Gastroesophageal sphincter (tissue), 4 donors: ENCODE results near the gene ALDOB. TPM values are rescaled to one million over a fixed set of nuclear protein-coding genes. Genes with fewer than 3 reads are reported as not detected.

ENCODE experiments used
- ATAC-seq: fragments of 150-250 bp; one replicate; pipeline ENCODE4 v1.9.1; 2016; ENCODE audit warnings: mild to moderate bottlenecking, moderate library complexity
- H3K27ac ChIP-seq, 4 donors: fragments of 200-600 bp; sonication (generic) in 3 of 4; 1 replicate in 3 of 4; 2 replicates in 1 of 4; pipeline ENCODE4 v1.5.1; 2016 to 2019
- H3K27me3 ChIP-seq: fragments of 200-600 bp; sonication (generic); one replicate; pipeline ENCODE4 v1.5.1; 2019
- H3K36me3 ChIP-seq, 2 donors: fragments of 200-600 bp; sonication (generic); one replicate each; pipeline ENCODE4 v1.5.1; 2019; ENCODE audit warnings: control low read depth in 1 of 2
- H3K4me1 ChIP-seq, 3 donors: fragments of 200-600 bp; sonication (generic); 1 replicate in 2 of 3; 2 replicates in 1 of 3; pipeline ENCODE4 v1.5.1; 2016 to 2019; ENCODE audit warnings: control low read depth in 2 of 3
- H3K4me3 ChIP-seq, 2 donors: fragments of 200-600 bp; sonication (generic); one replicate each; pipeline ENCODE4 v1.5.1; 2019; ENCODE audit warnings: mild to moderate bottlenecking in 1 of 2, moderate library complexity in 1 of 2
- H3K9me3 ChIP-seq, 3 donors: fragments of 200-600 bp; sonication (generic); one replicate each; pipeline ENCODE4 v1.5.1; 2017 to 2019; ENCODE audit warnings: control low read depth in 2 of 3
- CTCF ChIP-seq, 4 experiments: fragments of 200-600 bp in 2 of 4; fragments of 450-650 bp in 2 of 4; sonication (generic) in 1 of 4; IDR thresholded peaks; one replicate each; pipeline ENCODE4 v1.5.1; 2017 to 2019; ENCODE audit warnings: antibody characterized with exemption in 4 of 4, mild to moderate bottlenecking in 2 of 4, moderate library complexity in 2 of 4
- EP300 ChIP-seq: sonication (generic); formaldehyde crosslinking; IDR thresholded peaks from one replicate; pipeline ENCODE4 v1.6.1; 2017; ENCODE audit warnings: antibody characterized with exemption, mild to moderate bottlenecking
- POLR2A ChIP-seq, 2 donors: fragments of 450-650 bp; IDR thresholded peaks; one replicate each; pipeline ENCODE4 v1.6.1; 2017; ENCODE audit warnings: antibody characterized with exemption in 2 of 2, mild to moderate bottlenecking in 2 of 2, moderate library complexity in 1 of 2
- POLR2AphosphoS5 ChIP-seq: sonication (generic); formaldehyde crosslinking; IDR thresholded peaks from one replicate; pipeline ENCODE4 v1.6.1; 2017; ENCODE audit warnings: antibody characterized with exemption
- WGBS, 2 donors: methylation state at CpG; one replicate each; pipeline ENCODE4 v1.1.5; 2018; ENCODE audit warnings: low coverage in 1 of 2; 5-methylcytosine and 5-hydroxymethylcytosine counted together
- total RNA-seq, 4 donors: library from RNA; depleted of rRNA; stranded (reverse); fragments of >200 nt; gene quantifications; one replicate each; pipeline ENCODE4 v1.1.0, GENCODE V29; 2016

The ALDOB gene
- total RNA-seq, 4 donors from 2014 or later, result not detected

GRCh38 chr9:101472891-101473290 is 37.3 kb upstream of the ALDOB start:
- Histone ChIP-seq H3K27ac (no peak overlapping the region), H3K36me3 (peaks cover 0 to 47% of the 10 kb centered on the region in 2 donors), H3K27me3 (no peaks in the 10 kb centered on the region), H3K4me1 (peaks cover 0 to 5% (median 0%) of the 10 kb centered on the region in 3 donors), H3K4me3 (no peak overlapping the region), H3K9me3 (no peaks in the 10 kb centered on the region)
- ATAC-seq, result no peak
- 94% methylated on average over 1 of the region's 1 CpG; no CpG with 5 or more reads in 1 of the 2 donors for WGBS, 2 donors
- TF ChIP-seq EP300 (no peak), POLR2AphosphoS5 (no peak), CTCF (IDR thresholded peaks at IDR 0.05) (no peak), POLR2A (IDR thresholded peaks at IDR 0.05) (no peak)

GRCh38 chr9:101470929-101471328 is 35.4 kb upstream of the ALDOB start:
- no peak for TF ChIP-seq POLR2A (IDR thresholded peaks at IDR 0.05)
- no peak for TF ChIP-seq CTCF (IDR thresholded peaks at IDR 0.05)
- TF ChIP-seq POLR2AphosphoS5, result no peak
- TF ChIP-seq EP300, result no peak
- Histone ChIP-seq H3K9me3 (no peaks in the 10 kb centered on the region), H3K27me3 (no peaks in the 10 kb centered on the region), H3K36me3 (peaks cover 0 to 38% of the 10 kb centered on the region in 2 donors), H3K27ac (no peak overlapping the region), H3K4me1 (no peaks in the 10 kb centered on the region), H3K4me3 (no peak overlapping the region)
- 85 to 94% methylated on average over 3 of the region's 3 CpGs for WGBS, 2 donors
- ATAC-seq, result no peak

- H3K27ac ChIP-seq, result no peak overlapping the region
- H3K4me3 ChIP-seq, result no peak overlapping the region
- no peaks in the 10 kb centered on the region for H3K27me3 ChIP-seq
- no peaks in the 10 kb centered on the region for H3K9me3 ChIP-seq
- WGBS, 2 donors, result 63 to 84% methylated on average over 3 of the region's 3 CpGs
- peaks cover 0 to 29% of the 10 kb centered on the region in 2 donors for H3K36me3 ChIP-seq
- TF ChIP-seq POLR2A (IDR thresholded peaks at IDR 0.05) (no peak), EP300 (no peak)
- no peak for ATAC-seq
- H3K4me1 ChIP-seq, result no peaks in the 10 kb centered on the region
Observed at GRCh38 chr9:101470021-101470420, 34.4 kb upstream of the ALDOB start.

DNA sequence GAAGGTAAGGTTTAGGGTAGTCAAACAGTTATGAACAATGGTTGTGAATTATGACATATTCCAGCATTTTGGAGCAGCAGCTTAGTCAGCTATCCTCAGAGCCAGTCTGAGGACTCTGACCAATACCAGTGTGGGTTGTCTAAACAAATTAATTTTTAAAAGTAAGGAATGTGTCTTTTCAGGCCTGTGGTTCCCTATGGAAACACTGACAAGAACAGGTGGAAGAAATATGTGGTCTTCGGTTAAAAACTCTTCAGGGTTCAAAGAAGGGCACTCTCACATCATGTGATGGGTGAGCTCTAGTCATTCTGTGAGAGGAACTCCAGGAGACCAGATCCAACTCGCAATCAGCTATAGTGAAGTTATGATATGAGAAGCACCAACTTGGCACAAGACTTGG is 33.5 kb upstream of the ALDOB start:
- H3K27me3 ChIP-seq, result no peaks in the 10 kb centered on the region
- 74 to 100% methylated on average over 1 to 2 of the region's 2 CpGs for WGBS, 2 donors
- TF ChIP-seq POLR2A (IDR thresholded peaks at IDR 0.05) (no peak), EP300 (no peak), POLR2AphosphoS5 (no peak), CTCF (IDR thresholded peaks at IDR 0.05) (no peak)
- H3K4me3 ChIP-seq, result no peak overlapping the region
- no peak overlapping the region for H3K27ac ChIP-seq
- H3K9me3 ChIP-seq, result no peaks in the 10 kb centered on the region
- no peak for ATAC-seq
- no peaks in the 10 kb centered on the region for H3K4me1 ChIP-seq
- peaks cover 0 to 19% of the 10 kb centered on the region in 2 donors for H3K36me3 ChIP-seq

DNA sequence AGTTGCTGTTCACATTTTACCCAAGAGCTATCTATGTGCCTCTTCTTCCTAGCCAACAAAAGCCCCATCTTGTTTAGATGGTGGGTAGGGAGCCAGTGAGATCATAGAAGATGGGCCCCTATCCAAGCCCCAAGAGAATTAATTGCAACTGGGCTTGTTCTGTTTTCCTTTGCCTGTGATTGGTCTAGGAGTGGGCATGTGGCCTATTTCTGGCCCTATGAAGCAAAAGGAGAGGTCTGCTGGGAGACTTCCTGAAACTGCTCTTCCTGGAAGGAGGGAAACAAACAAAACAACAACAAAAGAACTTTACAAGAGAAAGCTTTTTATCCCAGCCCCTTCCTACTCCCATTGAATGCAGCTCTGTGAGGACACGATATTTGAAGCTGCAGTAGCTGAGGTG is 32.5 kb upstream of the ALDOB start:
- Histone ChIP-seq H3K27me3 (no peaks in the 10 kb centered on the region), H3K4me3 (no peak overlapping the region), H3K4me1 (no peaks in the 10 kb centered on the region), H3K27ac (no peak overlapping the region), H3K36me3 (peaks cover 0 to 10% of the 10 kb centered on the region in 2 donors), H3K9me3 (no peaks in the 10 kb centered on the region)
- TF ChIP-seq EP300 (no peak), POLR2A (IDR thresholded peaks at IDR 0.05) (no peak), POLR2AphosphoS5 (no peak), CTCF (IDR thresholded peaks at IDR 0.05) (no peak)
- ATAC-seq, result no peak
- 75 to 78% methylated on average over 1 of the region's 1 CpG for WGBS, 2 donors
